Fibroblast of villous mesenchyme (primary cell): ENCODE results near the gene BCCIP. TPM values are rescaled to one million over a fixed set of nuclear protein-coding genes. Genes with fewer than 3 reads are reported as not detected.

Experiments used
- DNase-seq: peaks from one replicate; pipeline ENCODE4 v3.0.0-alpha.2; 2010; ENCODE audit warnings: low read depth
- H3K4me3 ChIP-seq: 2 replicates; pipeline ENCODE4 v1.5.1; 2011; ENCODE audit warnings: low read depth, mild to moderate bottlenecking, low read length
- total RNA-seq: library from RNA; depleted of rRNA; stranded (reverse); fragments of >200 nt; gene quantifications from 2 replicates; pipeline ENCODE4 v1.2.3, GENCODE V29; 2012
- TF ChIP-seq, protein P1 (sequence below): IDR thresholded peaks from 2 replicates; pipeline ENCODE4 v1.5.1; 2012; ENCODE audit warnings: low read depth, mild to moderate bottlenecking, low read length; ENCODE audit not compliant: insufficient read depth

Gene BCCIP
- total RNA-seq, 1 donor = 48.4 TPM

DNA sequence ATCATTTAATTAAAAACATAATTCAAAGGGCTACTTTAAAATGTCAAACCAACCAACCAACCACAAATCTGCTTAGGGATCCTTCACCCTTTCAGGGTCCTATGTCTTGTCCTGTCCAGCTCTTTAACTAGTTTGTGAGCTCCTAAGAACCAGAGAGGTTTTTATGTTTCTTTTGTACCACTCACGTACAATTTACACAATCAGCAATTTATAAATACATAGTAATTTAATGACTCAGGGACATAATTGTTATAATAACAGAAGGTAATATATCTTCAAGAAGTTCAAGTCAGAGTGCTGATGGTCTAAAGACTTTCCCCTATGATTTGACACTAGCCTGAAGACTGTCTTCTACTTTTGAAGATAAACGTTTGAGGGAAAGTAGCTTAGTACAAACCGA, 41.8 kb downstream of the BCCIP start:
- TF ChIP-seq, protein P1, sequence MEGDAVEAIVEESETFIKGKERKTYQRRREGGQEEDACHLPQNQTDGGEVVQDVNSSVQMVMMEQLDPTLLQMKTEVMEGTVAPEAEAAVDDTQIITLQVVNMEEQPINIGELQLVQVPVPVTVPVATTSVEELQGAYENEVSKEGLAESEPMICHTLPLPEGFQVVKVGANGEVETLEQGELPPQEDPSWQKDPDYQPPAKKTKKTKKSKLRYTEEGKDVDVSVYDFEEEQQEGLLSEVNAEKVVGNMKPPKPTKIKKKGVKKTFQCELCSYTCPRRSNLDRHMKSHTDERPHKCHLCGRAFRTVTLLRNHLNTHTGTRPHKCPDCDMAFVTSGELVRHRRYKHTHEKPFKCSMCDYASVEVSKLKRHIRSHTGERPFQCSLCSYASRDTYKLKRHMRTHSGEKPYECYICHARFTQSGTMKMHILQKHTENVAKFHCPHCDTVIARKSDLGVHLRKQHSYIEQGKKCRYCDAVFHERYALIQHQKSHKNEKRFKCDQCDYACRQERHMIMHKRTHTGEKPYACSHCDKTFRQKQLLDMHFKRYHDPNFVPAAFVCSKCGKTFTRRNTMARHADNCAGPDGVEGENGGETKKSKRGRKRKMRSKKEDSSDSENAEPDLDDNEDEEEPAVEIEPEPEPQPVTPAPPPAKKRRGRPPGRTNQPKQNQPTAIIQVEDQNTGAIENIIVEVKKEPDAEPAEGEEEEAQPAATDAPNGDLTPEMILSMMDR = no peak
- no peak overlapping the region for H3K4me3 ChIP-seq
- no peak for DNase-seq

DNA sequence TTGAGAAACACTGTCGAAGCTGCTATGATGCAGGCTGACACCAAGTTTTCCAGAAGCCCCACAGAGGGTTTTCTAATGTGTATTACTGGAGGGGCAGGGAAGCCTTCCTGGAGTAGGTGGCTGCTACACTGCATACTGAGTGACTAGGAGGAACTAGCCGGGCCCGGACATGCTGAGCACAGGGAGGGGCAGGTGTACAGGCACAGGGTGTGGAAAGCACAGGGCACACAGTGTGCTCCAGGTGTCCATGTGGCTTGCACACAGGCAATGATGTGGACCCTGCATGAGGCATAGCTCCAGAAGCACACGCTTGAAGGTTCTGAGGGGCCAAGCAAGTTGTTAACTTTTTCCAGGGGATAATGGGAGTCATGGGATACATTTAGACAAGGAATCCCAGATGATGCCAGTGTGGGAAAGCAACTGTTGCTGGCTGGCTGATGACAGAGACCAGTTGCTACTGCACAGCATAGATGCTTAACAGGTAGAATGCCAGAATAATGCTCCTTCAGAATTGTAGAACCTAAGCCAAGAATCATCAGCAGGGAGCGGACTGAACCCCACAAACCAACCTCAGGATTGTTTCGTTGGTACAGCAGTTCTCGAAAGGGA, 43.2 kb downstream of the BCCIP start:
- TF ChIP-seq, protein P1 = no peak
- DNase-seq = no peak

DNA sequence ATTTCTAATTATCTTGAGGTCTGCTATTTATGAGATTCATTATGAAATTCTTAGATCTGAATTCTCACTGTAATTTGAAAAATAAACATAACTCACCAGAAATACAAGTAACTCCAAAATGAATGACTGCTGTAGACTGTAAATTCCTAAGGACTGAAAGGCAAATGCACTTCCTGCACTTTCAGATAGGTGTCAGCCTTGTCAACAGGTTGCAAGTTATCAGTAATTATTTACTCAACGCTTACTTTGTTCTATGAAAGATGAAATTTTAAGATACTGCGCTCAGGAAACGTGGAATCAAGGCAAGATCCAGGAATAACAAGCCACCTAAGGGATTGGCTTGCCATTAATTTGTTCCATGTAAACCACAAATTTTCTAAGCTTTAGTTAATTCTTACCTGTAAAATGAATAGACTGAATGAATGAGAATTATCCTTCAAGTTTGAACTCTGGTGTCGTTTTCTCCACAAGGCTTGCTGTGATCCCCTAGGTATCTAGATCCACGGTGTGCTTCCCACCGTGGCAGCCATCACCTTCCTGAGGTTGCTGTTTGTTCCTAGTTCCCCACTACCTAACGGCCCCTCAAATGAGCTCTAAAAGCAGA, 45.1 kb downstream of the BCCIP start:
- TF ChIP-seq, protein P1 = peak; percentile 85

More for the DNA sequence above, 43.2 kb downstream of the BCCIP start:
- H3K4me3 ChIP-seq = no peak overlapping the region

DNA sequence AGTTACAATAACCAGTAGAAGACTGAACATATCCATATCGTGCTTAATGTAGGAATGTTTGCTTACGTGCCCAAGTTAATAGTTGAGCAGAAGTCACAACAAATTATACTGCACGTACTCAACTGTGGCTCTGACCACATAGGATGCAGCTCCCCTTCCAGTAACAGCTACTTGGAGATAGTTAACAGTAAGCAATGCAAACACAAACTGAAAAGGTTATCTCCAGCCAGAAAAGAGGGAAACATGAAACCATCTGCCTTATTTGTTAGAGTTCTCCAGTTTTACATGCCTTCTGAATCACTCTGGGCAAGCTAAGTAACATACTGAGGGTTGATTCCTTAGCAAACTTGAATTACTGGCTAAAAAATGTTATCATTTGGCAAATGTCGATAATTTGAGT, 48.0 kb downstream of the BCCIP start:
- no peak overlapping the region for H3K4me3 ChIP-seq
- TF ChIP-seq, protein P1 = no peak
- DNase-seq = peak; percentile 68

More for the DNA sequence above, 45.1 kb downstream of the BCCIP start:
- H3K4me3 ChIP-seq = no peak overlapping the region
- peak; percentile 63 for DNase-seq

DNA sequence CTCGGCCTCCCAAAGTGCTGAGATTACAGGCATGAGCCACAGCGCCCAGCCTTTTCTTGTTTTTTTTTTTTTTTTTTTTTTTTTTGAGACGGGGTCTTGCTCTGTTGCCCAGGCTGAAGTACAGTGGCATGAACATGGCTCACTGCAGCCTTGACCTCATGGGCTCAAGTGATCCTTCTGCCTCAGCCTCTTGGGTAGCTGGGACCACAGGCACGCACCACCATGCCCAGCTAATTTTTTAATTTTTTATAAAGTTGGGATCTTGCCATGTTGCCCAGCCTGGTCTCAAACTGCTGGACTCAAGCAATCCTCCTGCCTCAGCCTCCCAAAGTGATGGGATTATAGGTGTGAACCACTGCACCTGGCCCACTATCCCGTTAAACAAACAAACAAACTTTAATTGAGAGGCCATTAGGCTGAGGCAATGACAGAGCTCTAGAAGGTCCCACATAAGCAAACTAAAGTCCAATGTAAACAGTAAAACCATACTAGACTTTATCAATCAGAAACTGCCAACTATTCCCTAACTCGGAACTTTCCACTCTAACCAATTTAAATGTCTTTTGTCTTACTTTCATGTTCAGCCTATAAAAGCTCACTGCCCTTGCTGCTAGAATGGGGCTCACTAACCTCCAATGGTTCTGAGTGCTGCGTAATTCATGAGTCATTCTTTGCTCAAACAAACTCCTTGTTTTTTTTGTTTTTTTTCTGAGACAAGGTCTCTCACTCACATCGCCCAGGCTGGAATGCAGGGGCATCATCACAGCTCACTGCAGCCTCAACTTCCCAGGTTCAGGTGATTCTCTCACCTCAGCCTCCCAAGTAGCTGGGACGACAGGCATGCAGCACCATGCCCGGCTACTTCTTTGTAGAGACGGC, 55.9 kb downstream of the BCCIP start:
- no peak overlapping the region for H3K4me3 ChIP-seq
- DNase-seq = peak; percentile 89
- TF ChIP-seq, protein P1 = no peak

DNA sequence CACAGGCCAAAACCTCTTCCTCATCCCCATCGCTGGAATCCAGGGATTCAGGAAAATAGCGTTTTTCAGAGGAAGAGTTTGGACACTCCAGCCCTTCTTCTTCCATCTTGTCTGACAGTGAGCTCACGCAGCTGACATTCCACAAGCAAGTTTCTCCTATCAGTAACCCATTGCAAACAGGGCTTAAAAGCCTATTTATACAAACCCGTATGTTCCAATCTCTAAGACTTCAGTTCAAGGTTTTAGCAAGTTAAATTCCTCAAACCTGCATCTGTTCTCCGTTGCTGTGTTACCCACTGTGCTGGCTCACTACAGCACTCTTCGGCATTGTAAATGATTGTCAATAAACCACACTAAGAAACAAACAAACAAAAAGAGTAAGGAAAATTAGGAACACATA, 57.4 kb downstream of the BCCIP start:
- TF ChIP-seq, protein P1 = no peak
- no peak overlapping the region for H3K4me3 ChIP-seq
- DNase-seq = peak; percentile 74
